ENCODE measurements around the gene GUCY1A2.
"Not testable (repeated sequence)": the region's sequence is repeated elsewhere in the genome, so short reads cannot be mapped to it uniquely, and the experiment has no call there.

The GUCY1A2 gene

GRCh38 chr11:107018219-107018901, at the start of gene GUCY1A2:
Gene GUCY1A2 (minus strand): TSS chr11:107018476. CDS start chr11:107018055, 421 bp downstream.
- DNase-seq = peak; percentile 17 to 57

GRCh38 chr11:107054391-107054790, 36.1 kb upstream of the GUCY1A2 start:
- no peak for DNase-seq

- not testable (repeated sequence) for DNase-seq
Measured at GRCh38 chr11:107051332-107051731, 33.1 kb upstream of the GUCY1A2 start.

- DNase-seq = not testable (repeated sequence)
Measured at GRCh38 chr11:107050899-107051298, 32.6 kb upstream of the GUCY1A2 start.

- DNase-seq = no peak
Measured at GRCh38 chr11:107050121-107050520, 31.8 kb upstream of the GUCY1A2 start.

GRCh38 chr11:107044503-107044902, 26.2 kb upstream of the GUCY1A2 start:
- DNase-seq = no peak

- no peak for DNase-seq
Measured at GRCh38 chr11:107043242-107044006, 25.1 kb upstream of the GUCY1A2 start.

- DNase-seq = no peak
Measured at GRCh38 chr11:107042748-107043147, 24.5 kb upstream of the GUCY1A2 start.

- peak in 1 of 2 donors; percentile 30 for DNase-seq
Measured at GRCh38 chr11:107041088-107041444, 22.8 kb upstream of the GUCY1A2 start.

- no peak for DNase-seq
Measured at GRCh38 chr11:107040433-107041087, 22.3 kb upstream of the GUCY1A2 start.

GRCh38 chr11:107025673-107026072, 7.4 kb upstream of the GUCY1A2 start:
- no peak for DNase-seq

- no peak for DNase-seq
Measured at GRCh38 chr11:107020594-107020993, 2.3 kb upstream of the GUCY1A2 start.

GRCh38 chr11:107018902-107019493, 722 bp upstream of the GUCY1A2 start:
- peak; percentile 36 to 58 for DNase-seq

- DNase-seq = peak in 1 of 2 donors; percentile 67
Measured at GRCh38 chr11:107017433-107018218, 650 bp downstream of the GUCY1A2 start.

GRCh38 chr11:107017104-107017432, 1.2 kb downstream of the GUCY1A2 start:
- DNase-seq = no peak

- no peak for DNase-seq
Measured at GRCh38 chr11:107014871-107015270, 3.4 kb downstream of the GUCY1A2 start.

GRCh38 chr11:107011977-107012376, 6.3 kb downstream of the GUCY1A2 start:
- no peak for DNase-seq

GRCh38 chr11:107009190-107009589, 9.1 kb downstream of the GUCY1A2 start:
- DNase-seq = no peak

GRCh38 chr11:107006076-107006833, 12.0 kb downstream of the GUCY1A2 start:
- no peak for DNase-seq

GRCh38 chr11:106999196-106999595, 19.1 kb downstream of the GUCY1A2 start:
- no peak for DNase-seq

- DNase-seq = no peak
Measured at GRCh38 chr11:106998916-106999188, 19.4 kb downstream of the GUCY1A2 start.
